Mesothelial cell of epicardium (in vitro differentiated cells): ENCODE results near the gene PARP3. TPM values are rescaled to one million over a fixed set of nuclear protein-coding genes. Genes with fewer than 3 reads are reported as not detected.
A peak's percentile ranks its signal among the peaks of the same experiment; 100 is the strongest.
"Not testable (repeated sequence)": the region's sequence is repeated elsewhere in the genome, so short reads cannot be mapped to it uniquely, and the experiment has no call there.

ENCODE experiments used
- DNase-seq, 2 experiments: peaks; one replicate each; pipeline ENCODE4 v3.0.0; 2021; ENCODE audit warnings: low spot score in 2 of 2; ENCODE audit not compliant: unreplicated experiment in 2 of 2
- H3K27ac Mint-ChIP-seq: 2 replicates; pipeline ENCODE4 v1.8.0; 2021; ENCODE audit warnings: mixed read lengths
- H3K27me3 Mint-ChIP-seq: 2 replicates; pipeline ENCODE4 v1.8.0; 2021; ENCODE audit warnings: low read depth, mixed read lengths
- H3K36me3 Mint-ChIP-seq: 2 replicates; pipeline ENCODE4 v1.8.0; 2021; ENCODE audit warnings: mixed read lengths
- H3K4me1 Mint-ChIP-seq: 2 replicates; pipeline ENCODE4 v1.8.0; 2021; ENCODE audit warnings: mixed read lengths
- H3K4me3 Mint-ChIP-seq: 2 replicates; pipeline ENCODE4 v1.8.0; 2021; ENCODE audit warnings: mild to moderate bottlenecking, moderate library complexity, mixed read lengths
- H3K9me3 Mint-ChIP-seq: 2 replicates; pipeline ENCODE4 v1.8.0; 2021; ENCODE audit warnings: mixed read lengths
- total RNA-seq: library from RNA; stranded (reverse); gene quantifications from 3 replicates; pipeline ENCODE4 v1.2.1, GENCODE V29; 2021
- TF ChIP-seq, protein P1 (sequence below): fragments of 200-600 bp; sonication (generic); IDR thresholded peaks from one replicate; pipeline ENCODE4 v1.5.0; 2021; ENCODE audit warnings: antibody characterized with exemption; ENCODE audit not compliant: unreplicated experiment

PARP3 gene
- total RNA-seq, 1 donor from 2014 or later, result 13.2 TPM

DNA sequence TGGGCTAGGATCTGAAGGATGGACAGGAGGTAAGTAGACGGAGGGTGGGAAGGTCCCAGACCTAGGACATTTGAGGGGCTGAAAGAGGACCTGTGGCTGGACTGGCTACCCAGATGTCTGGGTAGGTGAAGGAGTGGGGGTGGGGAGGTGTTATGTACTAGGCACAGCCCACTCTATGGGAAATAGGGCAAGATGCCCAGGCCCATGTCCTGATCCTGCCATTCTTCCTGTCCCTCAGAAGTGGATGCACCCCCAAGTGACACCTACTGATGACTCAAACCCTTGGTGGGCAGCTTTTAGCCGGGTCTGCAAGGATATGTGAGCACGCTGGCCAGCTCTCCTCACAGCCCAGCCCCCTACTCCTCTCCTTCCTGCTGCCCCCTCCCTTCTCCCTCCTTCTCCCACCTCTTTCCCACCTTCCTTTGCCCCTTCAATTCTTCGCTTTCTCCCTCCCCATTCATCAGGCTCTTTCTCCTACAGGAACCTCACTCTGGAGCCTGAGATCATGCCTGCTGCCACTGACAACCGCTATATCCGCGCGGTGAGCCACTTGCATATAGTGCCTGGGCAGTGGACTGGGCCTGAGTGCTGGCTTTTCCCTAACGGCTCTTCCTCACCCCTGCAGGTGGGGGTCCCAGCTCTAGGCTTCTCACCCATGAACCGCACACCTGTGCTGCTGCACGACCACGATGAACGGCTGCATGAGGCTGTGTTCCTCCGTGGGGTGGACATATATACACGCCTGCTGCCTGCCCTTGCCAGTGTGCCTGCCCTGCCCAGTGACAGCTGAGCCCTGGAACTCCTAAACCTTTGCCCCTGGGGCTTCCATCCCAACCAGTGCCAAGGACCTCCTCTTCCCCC, 46.4 kb downstream of the PARP3 start:
- H3K27ac Mint-ChIP-seq, result peak overlapping the region; percentile 64
- peaks cover 9% of the 10 kb centered on the region for H3K4me1 Mint-ChIP-seq
- TF ChIP-seq, protein P1, sequence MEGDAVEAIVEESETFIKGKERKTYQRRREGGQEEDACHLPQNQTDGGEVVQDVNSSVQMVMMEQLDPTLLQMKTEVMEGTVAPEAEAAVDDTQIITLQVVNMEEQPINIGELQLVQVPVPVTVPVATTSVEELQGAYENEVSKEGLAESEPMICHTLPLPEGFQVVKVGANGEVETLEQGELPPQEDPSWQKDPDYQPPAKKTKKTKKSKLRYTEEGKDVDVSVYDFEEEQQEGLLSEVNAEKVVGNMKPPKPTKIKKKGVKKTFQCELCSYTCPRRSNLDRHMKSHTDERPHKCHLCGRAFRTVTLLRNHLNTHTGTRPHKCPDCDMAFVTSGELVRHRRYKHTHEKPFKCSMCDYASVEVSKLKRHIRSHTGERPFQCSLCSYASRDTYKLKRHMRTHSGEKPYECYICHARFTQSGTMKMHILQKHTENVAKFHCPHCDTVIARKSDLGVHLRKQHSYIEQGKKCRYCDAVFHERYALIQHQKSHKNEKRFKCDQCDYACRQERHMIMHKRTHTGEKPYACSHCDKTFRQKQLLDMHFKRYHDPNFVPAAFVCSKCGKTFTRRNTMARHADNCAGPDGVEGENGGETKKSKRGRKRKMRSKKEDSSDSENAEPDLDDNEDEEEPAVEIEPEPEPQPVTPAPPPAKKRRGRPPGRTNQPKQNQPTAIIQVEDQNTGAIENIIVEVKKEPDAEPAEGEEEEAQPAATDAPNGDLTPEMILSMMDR, result no peak
- DNase-seq, result no peak
- H3K4me3 Mint-ChIP-seq, result no peak overlapping the region
- H3K36me3 Mint-ChIP-seq, result peaks cover 10% of the 10 kb centered on the region
- no peaks in the 10 kb centered on the region for H3K27me3 Mint-ChIP-seq
- no peaks in the 10 kb centered on the region for H3K9me3 Mint-ChIP-seq

GRCh38 chr3:51990501-51990971, 48.4 kb downstream of the PARP3 start:
- not testable (repeated sequence) for H3K9me3 Mint-ChIP-seq, DNase-seq, H3K4me3 Mint-ChIP-seq, H3K27ac Mint-ChIP-seq, H3K27me3 Mint-ChIP-seq
- H3K4me1 Mint-ChIP-seq, result peaks cover 18% of the 10 kb centered on the region
- peaks cover 18% of the 10 kb centered on the region for H3K36me3 Mint-ChIP-seq

GRCh38 chr3:51992017-51992682, 50.0 kb downstream of the PARP3 start:
- TF ChIP-seq, protein P1, result no peak
- Mint-ChIP-seq H3K27ac (no peak overlapping the region), H3K27me3 (no peaks in the 10 kb centered on the region), H3K36me3 (peaks cover 18% of the 10 kb centered on the region), H3K9me3 (no peaks in the 10 kb centered on the region), H3K4me3 (no peak overlapping the region), H3K4me1 (peaks cover 21% of the 10 kb centered on the region)
- no peak for DNase-seq

DNA sequence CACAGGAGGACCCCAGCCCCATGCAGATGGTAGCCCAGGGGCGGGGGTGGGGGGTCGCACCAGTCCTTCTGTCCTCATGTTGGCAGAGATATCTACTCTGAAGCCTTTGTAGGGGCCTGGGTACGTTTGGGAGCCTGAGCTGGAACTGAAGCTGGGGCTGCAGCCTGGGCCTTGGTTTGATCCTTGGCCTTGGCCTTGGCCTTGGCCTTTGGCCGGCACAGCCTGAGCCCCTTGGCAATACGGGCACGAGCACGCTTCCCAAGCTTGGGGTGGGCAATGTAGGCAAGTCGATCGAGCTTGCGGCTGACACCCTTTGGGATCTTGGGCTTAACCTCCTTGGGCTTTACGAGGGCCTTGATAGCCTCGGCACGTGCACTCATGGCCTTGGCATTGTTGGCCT, 51.5 kb downstream of the PARP3 start:
- not testable (repeated sequence) for DNase-seq, H3K9me3 Mint-ChIP-seq, H3K27me3 Mint-ChIP-seq
- H3K4me1 Mint-ChIP-seq, result peaks cover 25% of the 10 kb centered on the region
- H3K36me3 Mint-ChIP-seq, result peaks cover 18% of the 10 kb centered on the region
- H3K4me3 Mint-ChIP-seq, result peak overlapping the region; percentile 99
- peak overlapping the region; percentile 47 for H3K27ac Mint-ChIP-seq

DNA sequence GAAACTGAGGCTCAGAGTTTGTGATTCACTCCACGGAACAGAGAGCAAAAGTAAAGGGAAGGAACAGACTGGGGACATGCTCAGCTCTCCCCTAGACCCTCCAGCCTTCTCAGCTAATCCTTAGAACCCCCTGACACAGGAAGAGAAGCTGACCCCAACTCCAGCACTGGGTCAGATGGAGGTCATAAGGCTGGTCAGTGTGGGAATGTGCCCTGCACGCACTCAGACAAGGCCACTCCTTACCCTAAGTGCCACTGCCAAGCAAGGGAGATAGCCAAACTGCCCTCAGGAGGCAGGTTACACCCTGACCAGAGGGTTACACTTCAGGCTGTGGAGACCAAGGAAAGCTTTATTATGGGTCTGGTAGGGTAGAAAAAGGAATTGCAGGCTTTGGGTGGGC, 52.4 kb downstream of the PARP3 start:
- Mint-ChIP-seq H3K36me3 (peaks cover 18% of the 10 kb centered on the region), H3K27ac (peak overlapping the region; percentile 100), H3K9me3 (no peaks in the 10 kb centered on the region), H3K4me1 (peaks cover 25% of the 10 kb centered on the region), H3K4me3 (peak overlapping the region; percentile 99), H3K27me3 (no peaks in the 10 kb centered on the region)
- no peak for DNase-seq
- TF ChIP-seq, protein P1, result no peak

- Mint-ChIP-seq H3K36me3 (peaks cover 18% of the 10 kb centered on the region), H3K27ac (peak within 1 kb of the TSS; percentile 100), H3K9me3 (no peaks in the 10 kb centered on the region), H3K4me3 (peak within 1 kb of the TSS; percentile 99), H3K4me1 (peaks cover 25% of the 10 kb centered on the region), H3K27me3 (no peaks in the 10 kb centered on the region)
- TF ChIP-seq, protein P1, result no peak
- DNase-seq, result peak; percentile 70 to 86
Measured at GRCh38 chr3:51995346-51996163, 53.4 kb downstream of the PARP3 start, which contains the start of gene RPL29. Gene RPL29, minus strand, starts transcription at chr3:51995895. Its CDS starts 434 bp downstream, at chr3:51995461.
